ENCODE measurements around the gene ANKRD34A. TPM values are rescaled to one million over a fixed set of nuclear protein-coding genes. Genes with fewer than 3 reads are reported as not detected.

The ANKRD34A gene
- total RNA-seq, 1 donor from 2014 or later: 1.7 TPM

- intact Hi-C loops (cut with DNase I): no loop called here
- Histone ChIP-seq H3K9me3 (no peaks in the 10 kb centered on the region), H3K27ac (no peak overlapping the region), H3K36me3 (peaks cover 0 to 4% of the 10 kb centered on the region in 2 donors), H3K4me1 (peaks cover 27% of the 10 kb centered on the region), H3K4me3 (no peak overlapping the region), H3K27me3 (no peaks in the 10 kb centered on the region)
- DNase-seq (ENCODE audit: extremely low spot score in 2 of 2): no peak
- no peak for TF ChIP-seq POLR2AphosphoS5 (IDR thresholded peaks at IDR 0.05; ENCODE audit: insufficient read depth in 1 of 2, low read depth in 1 of 2)
- no peak for TF ChIP-seq CTCF (IDR thresholded peaks at IDR 0.05)
- no peak for TF ChIP-seq POLR2A (IDR thresholded peaks at IDR 0.05)
Measured at GRCh38 chr1:145949219-145949618, 15.2 kb downstream of the ANKRD34A start.

GRCh38 chr1:145947551-145947950 lies 16.8 kb downstream of the ANKRD34A start:
- Histone ChIP-seq H3K4me3 (no peak overlapping the region), H3K27me3 (no peaks in the 10 kb centered on the region), H3K4me1 (peaks cover 32% of the 10 kb centered on the region), H3K9me3 (no peaks in the 10 kb centered on the region), H3K36me3 (peaks cover 0 to 10% of the 10 kb centered on the region in 2 donors), H3K27ac (no peak overlapping the region)
- no peak for TF ChIP-seq CTCF (IDR thresholded peaks at IDR 0.05)
- TF ChIP-seq POLR2AphosphoS5 (IDR thresholded peaks at IDR 0.05; ENCODE audit: insufficient read depth in 1 of 2, low read depth in 1 of 2): no peak
- TF ChIP-seq POLR2A (IDR thresholded peaks at IDR 0.05): no peak
- no peak for DNase-seq (ENCODE audit: extremely low spot score in 2 of 2)
- intact Hi-C loops (cut with DNase I): no loop called here

GRCh38 chr1:145946477-145946986 lies 17.8 kb downstream of the ANKRD34A start:
- Histone ChIP-seq H3K36me3 (peaks cover 0 to 11% of the 10 kb centered on the region in 2 donors), H3K9me3 (no peaks in the 10 kb centered on the region), H3K4me3 (no peak overlapping the region), H3K4me1 (peaks cover 32% of the 10 kb centered on the region), H3K27me3 (no peaks in the 10 kb centered on the region), H3K27ac (no peak overlapping the region)
- intact Hi-C loops (cut with DNase I): no loop called here
- TF ChIP-seq CTCF (IDR thresholded peaks at IDR 0.05) (no peak), POLR2A (IDR thresholded peaks at IDR 0.05) (no peak), POLR2AphosphoS5 (IDR thresholded peaks at IDR 0.05; ENCODE audit: insufficient read depth in 1 of 2, low read depth in 1 of 2) (no peak)
- DNase-seq (ENCODE audit: extremely low spot score in 2 of 2): no peak

GRCh38 chr1:145944532-145944931 lies 19.8 kb downstream of the ANKRD34A start:
- Histone ChIP-seq H3K27ac (no peak overlapping the region), H3K9me3 (no peaks in the 10 kb centered on the region), H3K36me3 (peaks cover 0 to 11% of the 10 kb centered on the region in 2 donors), H3K4me3 (no peak overlapping the region), H3K4me1 (peaks cover 22% of the 10 kb centered on the region), H3K27me3 (no peaks in the 10 kb centered on the region)
- DNase-seq (ENCODE audit: extremely low spot score in 2 of 2): no peak
- intact Hi-C loops (cut with DNase I): no loop called here
- TF ChIP-seq POLR2A (IDR thresholded peaks at IDR 0.05): no peak
- no peak for TF ChIP-seq CTCF (IDR thresholded peaks at IDR 0.05)
- no peak for TF ChIP-seq POLR2AphosphoS5 (IDR thresholded peaks at IDR 0.05; ENCODE audit: insufficient read depth in 1 of 2, low read depth in 1 of 2)

GRCh38 chr1:145942871-145943270 lies 21.5 kb downstream of the ANKRD34A start:
- H3K9me3 ChIP-seq: no peaks in the 10 kb centered on the region
- peaks cover 0 to 11% of the 10 kb centered on the region in 2 donors for H3K36me3 ChIP-seq
- DNase-seq (ENCODE audit: extremely low spot score in 2 of 2): no peak
- H3K4me3 ChIP-seq: peak overlapping the region in 1 of 2 donors; percentile 4
- TF ChIP-seq POLR2AphosphoS5 (IDR thresholded peaks at IDR 0.05; ENCODE audit: insufficient read depth in 1 of 2, low read depth in 1 of 2) (no peak), POLR2A (IDR thresholded peaks at IDR 0.05) (no peak), CTCF (IDR thresholded peaks at IDR 0.05) (no peak)
- peak overlapping the region; percentile 55 for H3K27ac ChIP-seq
- H3K4me1 ChIP-seq: peaks cover 13% of the 10 kb centered on the region
- H3K27me3 ChIP-seq: no peaks in the 10 kb centered on the region
- intact Hi-C loops (cut with DNase I): no loop called here

Measured in vagina (tissue), 2 donors.